Measurements from ENCODE around the gene RHOV.

Gene RHOV

GRCh38 chr15:40850576-40851112 lies 23.4 kb downstream of the RHOV start:
- H3K4me3 Mint-ChIP-seq: no peak overlapping the region
- no peaks in the 10 kb centered on the region for H3K27me3 Mint-ChIP-seq
- H3K4me1 Mint-ChIP-seq (ENCODE audit: low read depth): peaks cover 16% of the 10 kb centered on the region
- H3K27ac Mint-ChIP-seq: no peak overlapping the region
- H3K36me3 Mint-ChIP-seq (ENCODE audit: low read depth): peaks cover 2% of the 10 kb centered on the region
- no peak for DNase-seq
- no peaks in the 10 kb centered on the region for H3K9me3 Mint-ChIP-seq

- H3K27ac Mint-ChIP-seq: peak overlapping the region; percentile 51
- H3K4me3 Mint-ChIP-seq: no peak overlapping the region
- H3K36me3 Mint-ChIP-seq (ENCODE audit: low read depth): no peaks in the 10 kb centered on the region
- H3K27me3 Mint-ChIP-seq: peaks cover 12% of the 10 kb centered on the region
- DNase-seq: no peak
- H3K9me3 Mint-ChIP-seq: no peaks in the 10 kb centered on the region
- peaks cover 29% of the 10 kb centered on the region for H3K4me1 Mint-ChIP-seq (ENCODE audit: low read depth)
Observed at GRCh38 chr15:40847223-40847961, 26.6 kb downstream of the RHOV start.

DNA sequence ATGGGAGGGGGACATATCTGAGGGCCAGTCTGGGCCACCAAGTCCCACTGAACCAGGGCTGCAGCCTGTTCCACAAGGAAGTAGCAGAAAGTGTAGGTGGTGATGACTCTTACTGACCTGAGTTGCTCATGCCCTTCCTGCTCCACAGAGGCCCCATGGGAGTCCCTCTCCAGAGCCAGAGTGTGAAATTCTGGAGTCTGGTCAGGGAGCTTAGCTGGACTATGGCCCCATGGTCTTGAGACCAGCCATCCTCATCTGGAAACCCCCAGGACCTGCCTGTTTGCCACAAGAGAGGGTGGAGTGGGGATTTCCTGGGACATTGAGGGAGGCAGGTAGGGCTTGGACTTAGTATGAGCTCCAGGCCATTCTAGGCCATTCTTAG lies 27.2 kb downstream of the RHOV start:
- Mint-ChIP-seq H3K27me3 (peaks cover 12% of the 10 kb centered on the region), H3K36me3 (ENCODE audit: low read depth) (no peaks in the 10 kb centered on the region), H3K9me3 (no peaks in the 10 kb centered on the region), H3K4me1 (ENCODE audit: low read depth) (peaks cover 29% of the 10 kb centered on the region), H3K27ac (peak overlapping the region; percentile 51), H3K4me3 (no peak overlapping the region)
- DNase-seq: no peak

- Mint-ChIP-seq H3K27me3 (peaks cover 12% of the 10 kb centered on the region), H3K27ac (no peak overlapping the region)
Observed at GRCh38 chr15:40845511-40846284, 28.3 kb downstream of the RHOV start.

DNA sequence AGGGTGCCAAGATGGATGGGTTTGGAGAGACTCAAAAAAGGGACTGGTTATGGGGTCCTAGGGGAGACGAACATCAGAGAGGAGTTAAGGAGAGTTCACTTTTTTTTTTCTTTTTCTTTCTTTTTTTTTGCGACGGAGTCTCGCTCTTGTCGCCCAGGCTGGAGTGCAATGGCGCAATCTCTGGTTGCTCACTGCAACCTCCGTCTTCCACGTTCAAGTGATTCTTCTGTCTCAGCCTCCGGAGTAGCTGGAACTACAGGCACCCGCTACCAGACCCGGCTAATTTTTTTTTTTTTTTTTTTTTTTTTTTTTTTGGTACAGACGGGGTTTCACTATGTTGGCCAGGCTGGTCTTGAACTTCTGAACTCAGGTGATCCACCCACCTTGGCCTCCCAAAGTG lies 29.0 kb downstream of the RHOV start:
- H3K27ac Mint-ChIP-seq: peak overlapping the region; percentile 8

More at GRCh38 chr15:40845511-40846284, 28.3 kb downstream of the RHOV start:
- Mint-ChIP-seq H3K4me3 (peak overlapping the region; percentile 80), H3K9me3 (no peaks in the 10 kb centered on the region), H3K36me3 (ENCODE audit: low read depth) (no peaks in the 10 kb centered on the region), H3K4me1 (ENCODE audit: low read depth) (peaks cover 29% of the 10 kb centered on the region)
- DNase-seq: no peak

GRCh38 chr15:40844696-40845030 lies 29.4 kb downstream of the RHOV start:
- H3K36me3 Mint-ChIP-seq (ENCODE audit: low read depth): no peaks in the 10 kb centered on the region
- peaks cover 29% of the 10 kb centered on the region for H3K4me1 Mint-ChIP-seq (ENCODE audit: low read depth)
- H3K27me3 Mint-ChIP-seq: peaks cover 12% of the 10 kb centered on the region

More for the DNA sequence above, 29.0 kb downstream of the RHOV start:
- peaks cover 12% of the 10 kb centered on the region for H3K27me3 Mint-ChIP-seq
- peaks cover 29% of the 10 kb centered on the region for H3K4me1 Mint-ChIP-seq (ENCODE audit: low read depth)
- H3K4me3 Mint-ChIP-seq: peak overlapping the region; percentile 80
- H3K36me3 Mint-ChIP-seq (ENCODE audit: low read depth): no peaks in the 10 kb centered on the region
- DNase-seq: no peak
- H3K9me3 Mint-ChIP-seq: no peaks in the 10 kb centered on the region

GRCh38 chr15:40843885-40844695 lies 29.9 kb downstream of the RHOV start, which contains the start of gene SPINT1:
SPINT1 (plus strand) TSS chr15:40844048; CDS start chr15:40844555, 507 bp downstream.
- DNase-seq: peak; percentile 84
- peaks cover 12% of the 10 kb centered on the region for H3K27me3 Mint-ChIP-seq
- peaks cover 29% of the 10 kb centered on the region for H3K4me1 Mint-ChIP-seq (ENCODE audit: low read depth)
- H3K27ac Mint-ChIP-seq: peak within 1 kb of the TSS; percentile 8
- H3K36me3 Mint-ChIP-seq (ENCODE audit: low read depth): no peaks in the 10 kb centered on the region
- no peaks in the 10 kb centered on the region for H3K9me3 Mint-ChIP-seq
- H3K4me3 Mint-ChIP-seq: peak within 1 kb of the TSS; percentile 80

More at GRCh38 chr15:40844696-40845030, 29.4 kb downstream of the RHOV start:
- Mint-ChIP-seq H3K27ac (peak overlapping the region; percentile 8), H3K4me3 (peak overlapping the region; percentile 80), H3K9me3 (no peaks in the 10 kb centered on the region)
- peak; percentile 69 for DNase-seq

DNA sequence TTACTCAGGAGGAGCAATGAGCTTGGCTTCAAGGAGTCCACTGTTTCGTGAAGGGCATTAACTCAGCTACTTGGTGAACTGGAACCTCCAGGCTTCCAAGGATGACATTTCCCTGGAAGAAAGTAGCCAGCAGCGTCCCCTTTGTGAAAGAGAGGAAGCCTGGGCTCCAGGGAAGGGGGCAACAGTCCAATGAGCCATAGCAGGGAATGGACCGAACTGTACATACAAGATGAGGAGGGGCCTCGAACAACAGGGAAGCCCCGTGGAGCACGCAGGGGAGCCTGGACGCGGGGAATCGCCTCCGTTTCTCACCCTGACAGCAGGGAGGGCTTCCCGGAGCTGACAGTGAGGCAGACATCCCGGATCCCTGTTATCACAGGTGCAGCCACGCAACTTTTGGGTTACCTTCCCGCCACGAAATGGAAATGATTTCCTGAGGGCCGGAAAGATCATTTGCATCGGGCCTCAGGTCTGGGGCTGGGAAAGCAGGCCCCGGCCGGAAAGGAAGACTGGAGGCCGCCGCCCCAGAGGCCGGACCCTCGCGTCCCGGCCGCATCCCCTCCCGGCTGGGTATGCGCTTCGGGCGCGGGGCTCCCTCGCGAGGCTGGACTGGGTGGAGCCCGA lies 30.7 kb downstream of the RHOV start:
- no peak overlapping the region for H3K27ac Mint-ChIP-seq

DNA sequence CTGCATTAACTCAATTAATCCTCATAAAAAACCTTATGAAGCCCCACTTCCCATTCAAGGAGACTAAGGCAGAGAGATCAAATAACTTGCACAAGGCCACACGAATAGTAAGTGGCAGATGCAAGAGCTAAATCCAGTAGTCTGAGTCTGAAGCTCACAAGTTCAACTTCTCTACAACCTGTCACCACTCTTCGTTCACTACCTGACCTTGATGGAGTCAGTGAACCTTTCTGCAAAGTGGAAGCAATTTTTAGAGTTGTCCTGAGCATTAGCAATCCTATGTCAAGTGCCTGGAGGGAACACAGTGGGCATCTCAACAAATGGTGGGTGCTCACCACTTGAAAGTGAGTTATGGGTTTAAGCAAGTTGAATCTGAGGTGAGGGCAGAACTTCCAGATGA lies 32.3 kb downstream of the RHOV start:
- H3K27me3 Mint-ChIP-seq: peaks cover 12% of the 10 kb centered on the region
- peaks cover 19% of the 10 kb centered on the region for H3K4me1 Mint-ChIP-seq (ENCODE audit: low read depth)
- no peak for DNase-seq
- H3K27ac Mint-ChIP-seq: no peak overlapping the region
- no peak overlapping the region for H3K4me3 Mint-ChIP-seq
- no peaks in the 10 kb centered on the region for H3K9me3 Mint-ChIP-seq
- no peaks in the 10 kb centered on the region for H3K36me3 Mint-ChIP-seq (ENCODE audit: low read depth)

More for the DNA sequence above, 30.7 kb downstream of the RHOV start:
- peaks cover 12% of the 10 kb centered on the region for H3K27me3 Mint-ChIP-seq
- no peaks in the 10 kb centered on the region for H3K9me3 Mint-ChIP-seq
- H3K4me3 Mint-ChIP-seq: peak overlapping the region; percentile 68
- no peak for DNase-seq
- H3K4me1 Mint-ChIP-seq (ENCODE audit: low read depth): peaks cover 29% of the 10 kb centered on the region
- no peaks in the 10 kb centered on the region for H3K36me3 Mint-ChIP-seq (ENCODE audit: low read depth)

- H3K9me3 Mint-ChIP-seq: no peaks in the 10 kb centered on the region
- H3K4me3 Mint-ChIP-seq: no peak overlapping the region
- DNase-seq: no peak
- no peak overlapping the region for H3K27ac Mint-ChIP-seq
- peaks cover 8% of the 10 kb centered on the region for H3K27me3 Mint-ChIP-seq
- H3K4me1 Mint-ChIP-seq (ENCODE audit: low read depth): peaks cover 5% of the 10 kb centered on the region
- H3K36me3 Mint-ChIP-seq (ENCODE audit: low read depth): no peaks in the 10 kb centered on the region
Observed at GRCh38 chr15:40838756-40839155, 35.3 kb downstream of the RHOV start.

DNA sequence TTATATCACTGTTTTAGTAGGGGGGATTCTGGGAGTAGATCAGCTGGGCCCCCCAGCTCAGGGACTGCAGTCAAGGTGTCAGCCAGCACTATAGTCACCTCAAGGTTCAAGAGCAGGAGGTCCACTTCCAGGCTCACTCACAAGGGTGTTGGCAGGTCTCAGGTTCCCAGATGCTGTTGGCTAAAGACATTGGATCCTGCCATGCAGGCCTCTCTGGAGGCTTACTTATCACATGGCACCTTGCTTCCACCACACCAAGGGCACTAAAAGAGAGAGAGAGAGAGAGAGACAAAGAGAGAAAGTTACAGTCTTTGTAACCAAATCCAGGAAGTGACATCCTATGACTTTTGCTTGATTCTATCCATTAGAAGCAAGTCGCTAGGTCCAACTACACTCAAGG lies 38.0 kb downstream of the RHOV start:
- Mint-ChIP-seq H3K9me3 (no peaks in the 10 kb centered on the region), H3K36me3 (ENCODE audit: low read depth) (no peaks in the 10 kb centered on the region), H3K27ac (no peak overlapping the region), H3K4me3 (no peak overlapping the region), H3K4me1 (ENCODE audit: low read depth) (no peaks in the 10 kb centered on the region), H3K27me3 (no peaks in the 10 kb centered on the region)
- no peak for DNase-seq

DNA sequence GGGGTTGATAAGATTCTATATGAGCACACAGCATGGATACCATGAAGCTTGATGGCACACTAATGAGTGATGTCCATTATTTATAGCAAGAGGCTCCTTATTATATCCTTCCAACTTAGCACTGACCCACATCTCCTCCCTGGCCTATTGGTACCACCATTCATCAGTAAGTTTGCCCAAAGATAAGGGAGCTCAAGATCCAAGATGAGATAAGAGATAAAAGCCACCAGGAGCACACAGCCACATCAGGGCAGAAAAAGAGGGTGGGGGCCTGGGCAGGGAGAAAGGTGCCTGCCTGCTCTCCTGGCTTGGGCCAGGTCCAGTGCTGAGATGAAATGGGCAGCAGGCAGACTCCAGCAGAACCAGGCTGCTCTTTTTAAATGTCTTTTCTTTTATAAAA lies 41.1 kb downstream of the RHOV start:
- DNase-seq: no peak
- Mint-ChIP-seq H3K4me3 (no peak overlapping the region), H3K36me3 (ENCODE audit: low read depth) (no peaks in the 10 kb centered on the region), H3K4me1 (ENCODE audit: low read depth) (no peaks in the 10 kb centered on the region), H3K27me3 (no peaks in the 10 kb centered on the region), H3K9me3 (no peaks in the 10 kb centered on the region), H3K27ac (no peak overlapping the region)

DNA sequence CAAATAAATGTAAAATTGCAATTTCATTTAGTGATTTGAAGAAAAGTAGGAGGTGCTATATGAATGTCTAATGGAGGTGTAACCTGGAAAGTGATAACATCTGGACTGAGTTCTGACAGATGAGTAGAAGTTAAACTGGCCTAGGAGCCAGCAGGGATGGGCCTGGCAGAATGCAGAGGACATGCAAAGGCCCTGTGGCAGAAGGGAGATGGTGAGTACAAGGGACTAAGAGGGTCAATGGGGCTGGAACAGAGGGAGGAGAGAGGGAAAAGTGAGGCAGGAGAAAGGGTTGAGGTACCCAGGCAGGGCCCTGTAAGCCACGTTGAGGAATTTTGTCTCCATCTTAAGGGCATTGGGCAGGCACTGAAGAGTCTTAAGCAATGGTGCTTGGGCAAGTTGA lies 42.2 kb downstream of the RHOV start:
- H3K4me3 Mint-ChIP-seq: no peak overlapping the region
- no peaks in the 10 kb centered on the region for H3K4me1 Mint-ChIP-seq (ENCODE audit: low read depth)
- DNase-seq: no peak

GRCh38 chr15:40830884-40831283 lies 43.1 kb downstream of the RHOV start:
- no peaks in the 10 kb centered on the region for H3K9me3 Mint-ChIP-seq
- H3K4me3 Mint-ChIP-seq: no peak overlapping the region
- H3K36me3 Mint-ChIP-seq (ENCODE audit: low read depth): no peaks in the 10 kb centered on the region
- H3K4me1 Mint-ChIP-seq (ENCODE audit: low read depth): no peaks in the 10 kb centered on the region
- H3K27me3 Mint-ChIP-seq: no peaks in the 10 kb centered on the region
- H3K27ac Mint-ChIP-seq: no peak overlapping the region
- DNase-seq: no peak

More for the DNA sequence above, 42.2 kb downstream of the RHOV start:
- no peaks in the 10 kb centered on the region for H3K36me3 Mint-ChIP-seq (ENCODE audit: low read depth)
- H3K9me3 Mint-ChIP-seq: no peaks in the 10 kb centered on the region
- no peaks in the 10 kb centered on the region for H3K27me3 Mint-ChIP-seq
- H3K27ac Mint-ChIP-seq: no peak overlapping the region
